ENCODE measurements around the gene KIF15. TPM values are rescaled to one million over a fixed set of nuclear protein-coding genes. Genes with fewer than 3 reads are reported as not detected.

Gene KIF15
- polyA plus RNA-seq, 1 donor (not counting 4 experiments of a cell fraction or from before 2014, with no cell fraction given): 2.8 TPM

DNA sequence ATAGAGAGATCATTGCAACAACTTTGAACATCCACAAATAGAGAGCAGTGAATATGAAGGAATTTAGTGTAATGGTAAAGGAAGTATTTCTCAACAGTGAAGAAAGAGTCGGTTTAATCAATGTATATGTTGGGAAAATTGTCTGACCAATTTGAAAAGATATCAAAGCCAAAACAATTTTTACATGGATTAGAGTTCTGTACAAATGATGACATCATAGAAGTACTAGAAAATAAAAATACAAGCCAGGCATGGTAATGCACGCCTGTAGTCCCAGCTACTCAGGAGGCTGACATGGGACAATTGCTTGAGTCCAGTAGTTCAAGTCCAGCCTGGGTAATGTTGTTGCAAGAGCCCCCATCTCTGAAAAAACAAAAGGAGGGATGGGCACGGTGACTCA, 74.1 kb downstream of the KIF15 start:
- no peaks in the 10 kb centered on the region for H3K9me1 ChIP-seq (ENCODE audit: control insufficient read depth, extremely low read depth, insufficient read depth, low read length)
- DNase-seq (ENCODE audit: low read depth, low spot score) (no peak), FAIRE-seq (no peak)
- no peaks in the 10 kb centered on the region for H3K4me1 ChIP-seq (ENCODE audit: control insufficient read depth, extremely low read depth, insufficient read depth, low read length)
- H3K27ac ChIP-seq (ENCODE audit: control insufficient read depth, insufficient read depth, low read length): no peak overlapping the region
- no peaks in the 10 kb centered on the region for H3K9me3 ChIP-seq (ENCODE audit: control insufficient read depth, low read depth, low read length)
- H3K36me3 ChIP-seq (ENCODE audit: control insufficient read depth in 2 of 2, extremely low read depth in 1 of 2, insufficient read depth in 2 of 2, low read length in 2 of 2): peaks cover 0 to 5% of the 10 kb centered on the region in 2 experiments
- H3K79me2 ChIP-seq (ENCODE audit: control insufficient read depth, insufficient read depth, low read length): no peaks in the 10 kb centered on the region
- no peak overlapping the region for H2AFZ ChIP-seq (ENCODE audit: control insufficient read depth, low read length)
- TF ChIP-seq, protein P1, sequence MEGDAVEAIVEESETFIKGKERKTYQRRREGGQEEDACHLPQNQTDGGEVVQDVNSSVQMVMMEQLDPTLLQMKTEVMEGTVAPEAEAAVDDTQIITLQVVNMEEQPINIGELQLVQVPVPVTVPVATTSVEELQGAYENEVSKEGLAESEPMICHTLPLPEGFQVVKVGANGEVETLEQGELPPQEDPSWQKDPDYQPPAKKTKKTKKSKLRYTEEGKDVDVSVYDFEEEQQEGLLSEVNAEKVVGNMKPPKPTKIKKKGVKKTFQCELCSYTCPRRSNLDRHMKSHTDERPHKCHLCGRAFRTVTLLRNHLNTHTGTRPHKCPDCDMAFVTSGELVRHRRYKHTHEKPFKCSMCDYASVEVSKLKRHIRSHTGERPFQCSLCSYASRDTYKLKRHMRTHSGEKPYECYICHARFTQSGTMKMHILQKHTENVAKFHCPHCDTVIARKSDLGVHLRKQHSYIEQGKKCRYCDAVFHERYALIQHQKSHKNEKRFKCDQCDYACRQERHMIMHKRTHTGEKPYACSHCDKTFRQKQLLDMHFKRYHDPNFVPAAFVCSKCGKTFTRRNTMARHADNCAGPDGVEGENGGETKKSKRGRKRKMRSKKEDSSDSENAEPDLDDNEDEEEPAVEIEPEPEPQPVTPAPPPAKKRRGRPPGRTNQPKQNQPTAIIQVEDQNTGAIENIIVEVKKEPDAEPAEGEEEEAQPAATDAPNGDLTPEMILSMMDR (optimal IDR thresholded peaks at IDR 0.05 in 1 of 3, IDR thresholded peaks at IDR 0.05 in 1 of 3, conservative IDR thresholded peaks at IDR 0.05 in 1 of 3; ENCODE audit: extremely low read depth in 1 of 3, insufficient read depth in 2 of 3, low read length in 3 of 3): no peak
- TF ChIP-seq EZH2 (IDR thresholded peaks at IDR 0.05; ENCODE audit: low read length): no peak
- no peak overlapping the region for H3K9ac ChIP-seq (ENCODE audit: control insufficient read depth, extremely low read depth, insufficient read depth, low read length)
- no peak overlapping the region for H3K4me3 ChIP-seq (ENCODE audit: control insufficient read depth in 2 of 3, extremely low read depth in 1 of 3, insufficient read depth in 2 of 3, low read depth in 1 of 3, low read length in 3 of 3)
- no peaks in the 10 kb centered on the region for H4K20me1 ChIP-seq (ENCODE audit: control insufficient read depth, extremely low read depth, insufficient read depth, low read length)
- H3K4me2 ChIP-seq (ENCODE audit: control insufficient read depth, extremely low read depth, insufficient read depth, low read depth, low read length): no peak overlapping the region
- dilution Hi-C loops (cut with MboI; ENCODE audit: extremely low pct_ligation_motif_present, low sequenced_read_pairs): no loop called here
- H3K27me3 ChIP-seq (ENCODE audit: control insufficient read depth, extremely low read depth, insufficient read depth, low read length): no peaks in the 10 kb centered on the region

GRCh38 chr3:44842376-44842775, 80.8 kb downstream of the KIF15 start:
- no peak overlapping the region for H3K4me2 ChIP-seq (ENCODE audit: control insufficient read depth, extremely low read depth, insufficient read depth, low read depth, low read length)
- H3K27ac ChIP-seq (ENCODE audit: control insufficient read depth, insufficient read depth, low read length): no peak overlapping the region
- no peak overlapping the region for H3K9ac ChIP-seq (ENCODE audit: control insufficient read depth, extremely low read depth, insufficient read depth, low read length)
- H3K36me3 ChIP-seq (ENCODE audit: control insufficient read depth in 2 of 2, extremely low read depth in 1 of 2, insufficient read depth in 2 of 2, low read length in 2 of 2): peaks cover 0 to 12% of the 10 kb centered on the region in 2 experiments
- no peaks in the 10 kb centered on the region for H3K9me3 ChIP-seq (ENCODE audit: control insufficient read depth, low read depth, low read length)
- H4K20me1 ChIP-seq (ENCODE audit: control insufficient read depth, extremely low read depth, insufficient read depth, low read length): no peaks in the 10 kb centered on the region
- TF ChIP-seq, protein P1 (optimal IDR thresholded peaks at IDR 0.05 in 1 of 3, IDR thresholded peaks at IDR 0.05 in 1 of 3, conservative IDR thresholded peaks at IDR 0.05 in 1 of 3; ENCODE audit: extremely low read depth in 1 of 3, insufficient read depth in 2 of 3, low read length in 3 of 3): no peak
- no peak for TF ChIP-seq EZH2 (IDR thresholded peaks at IDR 0.05; ENCODE audit: low read length)
- DNase-seq (ENCODE audit: low read depth, low spot score): no peak
- dilution Hi-C loops (cut with MboI; ENCODE audit: extremely low pct_ligation_motif_present, low sequenced_read_pairs): no loop called here
- H3K79me2 ChIP-seq (ENCODE audit: control insufficient read depth, insufficient read depth, low read length): no peaks in the 10 kb centered on the region
- no peaks in the 10 kb centered on the region for H3K9me1 ChIP-seq (ENCODE audit: control insufficient read depth, extremely low read depth, insufficient read depth, low read length)
- H2AFZ ChIP-seq (ENCODE audit: control insufficient read depth, low read length): no peak overlapping the region
- H3K4me1 ChIP-seq (ENCODE audit: control insufficient read depth, extremely low read depth, insufficient read depth, low read length): peaks cover 9% of the 10 kb centered on the region
- no peak overlapping the region for H3K4me3 ChIP-seq (ENCODE audit: control insufficient read depth in 2 of 3, extremely low read depth in 1 of 3, insufficient read depth in 2 of 3, low read depth in 1 of 3, low read length in 3 of 3)
- FAIRE-seq: no peak
- no peaks in the 10 kb centered on the region for H3K27me3 ChIP-seq (ENCODE audit: control insufficient read depth, extremely low read depth, insufficient read depth, low read length)
